ENCODE results near the gene SLC28A1.
"Not testable (repeated sequence)": the region's sequence is repeated elsewhere in the genome, so short reads cannot be mapped to it uniquely, and the experiment has no call there.

Gene SLC28A1, protein sequence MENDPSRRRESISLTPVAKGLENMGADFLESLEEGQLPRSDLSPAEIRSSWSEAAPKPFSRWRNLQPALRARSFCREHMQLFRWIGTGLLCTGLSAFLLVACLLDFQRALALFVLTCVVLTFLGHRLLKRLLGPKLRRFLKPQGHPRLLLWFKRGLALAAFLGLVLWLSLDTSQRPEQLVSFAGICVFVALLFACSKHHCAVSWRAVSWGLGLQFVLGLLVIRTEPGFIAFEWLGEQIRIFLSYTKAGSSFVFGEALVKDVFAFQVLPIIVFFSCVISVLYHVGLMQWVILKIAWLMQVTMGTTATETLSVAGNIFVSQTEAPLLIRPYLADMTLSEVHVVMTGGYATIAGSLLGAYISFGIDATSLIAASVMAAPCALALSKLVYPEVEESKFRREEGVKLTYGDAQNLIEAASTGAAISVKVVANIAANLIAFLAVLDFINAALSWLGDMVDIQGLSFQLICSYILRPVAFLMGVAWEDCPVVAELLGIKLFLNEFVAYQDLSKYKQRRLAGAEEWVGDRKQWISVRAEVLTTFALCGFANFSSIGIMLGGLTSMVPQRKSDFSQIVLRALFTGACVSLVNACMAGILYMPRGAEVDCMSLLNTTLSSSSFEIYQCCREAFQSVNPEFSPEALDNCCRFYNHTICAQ

DNA sequence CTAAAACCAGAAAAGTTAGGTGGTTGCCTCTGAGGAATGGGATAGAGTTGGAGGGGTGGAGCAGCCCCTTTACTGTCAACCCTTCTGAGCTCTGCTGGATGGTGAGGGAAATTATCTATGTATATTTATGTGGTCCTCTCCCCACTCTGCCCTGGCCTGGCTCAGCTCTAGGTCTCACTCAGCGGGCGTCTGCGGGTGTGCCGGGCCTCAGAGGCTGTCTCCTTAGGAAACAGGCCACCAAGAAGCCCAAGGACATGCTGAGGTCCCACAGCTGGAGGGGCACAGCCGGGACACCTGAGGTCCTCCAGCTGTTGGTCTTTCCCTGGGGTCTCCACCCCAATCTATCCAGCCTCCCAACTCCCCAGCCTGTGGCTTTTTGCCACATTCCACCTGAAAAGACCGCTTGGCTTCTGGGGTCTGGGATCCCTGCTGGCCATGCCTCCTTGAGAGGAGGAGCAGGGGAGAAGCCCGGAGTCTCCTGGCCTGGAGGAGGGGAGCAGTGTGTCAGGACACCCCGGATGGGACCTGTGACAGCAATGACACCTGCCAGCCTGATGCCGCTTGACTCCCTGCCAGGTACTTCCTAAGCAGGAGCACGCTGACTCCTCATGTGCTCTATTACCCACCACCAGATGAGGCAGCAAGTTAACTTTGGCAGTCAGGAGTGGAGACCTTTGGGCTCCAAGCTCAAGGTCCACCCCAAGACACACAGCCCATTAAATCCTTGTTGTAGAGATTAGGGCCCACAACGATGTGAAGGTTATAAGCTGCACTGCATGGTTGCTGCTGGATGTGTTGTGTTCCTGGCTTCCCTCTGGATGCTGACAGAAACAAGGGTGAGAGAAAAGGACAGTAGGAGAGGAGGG lies at the start of gene SLC28A1:
Gene SLC28A1, plus strand, starts transcription at position 747 of the 866 bp plus-strand sequence. CDS start 3,099 bp downstream, outside the sequence.
- DNase-seq = no peak

DNA sequence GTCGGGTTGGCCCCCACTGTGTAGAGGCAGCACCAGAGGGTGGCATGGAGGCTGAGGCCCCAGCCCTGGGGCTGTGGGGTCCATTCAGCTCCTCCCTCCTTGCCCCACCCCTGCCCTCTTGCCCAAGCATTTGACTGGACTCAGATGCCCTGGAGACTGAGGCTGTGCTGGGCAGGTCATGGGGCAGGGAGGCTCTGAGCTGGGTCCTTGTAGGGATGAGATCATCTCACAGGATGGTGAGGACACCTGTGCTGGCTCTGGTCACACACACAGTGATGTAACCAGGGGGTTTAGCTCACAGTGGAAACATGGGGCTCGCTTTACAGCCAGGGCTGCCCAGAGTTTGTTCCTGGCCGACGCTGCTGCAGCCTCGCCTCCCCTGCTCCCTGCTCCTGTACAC lies 49.5 kb upstream of the SLC28A1 start:
- no peak for DNase-seq

DNA sequence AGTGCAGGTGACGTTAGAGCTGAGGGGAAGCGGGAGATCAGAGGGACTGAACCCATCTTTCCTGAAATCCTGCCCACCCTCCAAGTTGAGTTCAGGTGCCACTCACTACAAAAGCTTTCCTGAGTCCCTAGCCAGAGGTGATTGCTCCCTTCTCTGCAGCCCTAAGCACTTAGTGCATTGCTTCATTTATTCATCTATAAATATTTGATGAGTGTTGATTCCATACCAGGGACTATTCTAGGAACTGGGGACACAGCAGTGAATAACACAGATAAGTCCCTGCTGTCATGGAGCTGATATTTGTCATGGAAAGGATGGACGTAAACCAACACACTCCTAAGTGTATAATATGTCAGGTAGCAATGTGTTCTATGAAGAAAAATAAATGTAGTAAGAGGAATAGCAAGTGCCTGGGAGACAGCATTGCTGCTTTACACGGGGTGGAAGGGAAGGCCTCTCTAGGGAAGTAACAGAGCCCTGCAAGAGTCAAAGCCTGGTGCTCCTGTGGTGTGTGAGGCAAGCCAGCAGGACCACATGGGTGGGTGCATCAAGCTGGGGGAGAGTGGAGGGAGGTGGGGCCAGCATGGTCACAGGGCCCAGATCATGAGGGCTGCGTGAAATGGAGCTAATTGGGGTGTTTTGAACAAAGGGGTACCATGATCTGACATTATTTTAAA lies 48.7 kb upstream of the SLC28A1 start:
- no peak for DNase-seq

DNA sequence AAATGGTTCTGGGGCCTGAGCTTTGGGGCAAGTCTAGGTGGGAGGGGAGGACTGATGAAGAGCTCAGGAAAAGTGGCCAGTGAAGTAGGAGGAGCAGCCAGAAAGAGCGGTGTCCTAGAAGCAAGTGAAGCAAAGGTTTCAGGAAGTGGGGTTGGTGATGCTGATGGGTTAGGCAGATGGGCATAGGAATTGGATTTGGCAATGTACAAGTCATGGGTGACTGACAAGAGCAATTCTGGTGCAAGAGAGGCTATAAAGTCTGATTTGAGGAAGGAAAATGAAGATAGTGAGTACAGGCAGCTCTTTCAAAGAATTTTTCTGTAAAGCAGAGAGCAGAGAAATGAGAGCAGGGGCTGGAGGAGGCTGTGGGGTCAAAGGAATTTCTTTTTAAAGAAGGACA lies 47.6 kb upstream of the SLC28A1 start:
- no peak for DNase-seq

DNA sequence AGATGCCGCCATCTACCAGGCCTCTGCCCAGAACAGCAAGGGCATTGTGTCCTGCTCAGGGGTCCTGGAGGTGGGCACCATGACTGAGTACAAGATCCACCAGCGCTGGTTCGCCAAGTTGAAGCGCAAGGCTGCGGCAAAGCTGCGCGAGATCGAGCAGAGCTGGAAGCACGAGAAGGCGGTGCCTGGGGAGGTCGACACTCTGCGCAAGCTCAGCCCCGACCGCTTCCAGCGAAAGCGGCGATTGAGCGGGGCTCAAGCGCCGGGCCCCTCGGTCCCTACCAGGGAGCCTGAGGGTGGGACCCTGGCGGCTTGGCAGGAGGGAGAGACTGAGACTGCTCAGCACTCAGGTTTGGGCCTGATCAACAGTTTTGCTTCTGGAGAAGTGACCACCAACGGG lies 44.7 kb upstream of the SLC28A1 start:
- no peak for DNase-seq

DNA sequence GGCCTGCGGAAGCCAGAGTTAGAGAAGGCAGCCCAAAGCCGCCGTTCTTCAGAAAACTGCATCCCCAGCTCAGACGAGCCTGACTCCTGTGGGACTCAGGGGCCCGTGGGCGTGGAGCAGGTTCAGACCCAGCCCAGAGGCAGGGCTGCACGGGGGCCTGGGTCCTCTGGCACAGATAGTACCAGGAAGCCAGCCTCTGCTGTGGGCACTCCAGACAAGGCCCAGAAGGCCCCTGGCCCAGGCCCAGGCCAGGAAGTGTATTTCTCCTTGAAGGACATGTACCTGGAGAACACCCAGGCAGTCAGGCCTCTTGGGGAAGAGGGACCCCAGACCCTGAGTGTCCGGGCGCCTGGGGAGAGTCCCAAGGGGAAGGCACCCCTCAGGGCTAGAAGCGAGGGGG lies 44.2 kb upstream of the SLC28A1 start:
- no peak for DNase-seq

DNA sequence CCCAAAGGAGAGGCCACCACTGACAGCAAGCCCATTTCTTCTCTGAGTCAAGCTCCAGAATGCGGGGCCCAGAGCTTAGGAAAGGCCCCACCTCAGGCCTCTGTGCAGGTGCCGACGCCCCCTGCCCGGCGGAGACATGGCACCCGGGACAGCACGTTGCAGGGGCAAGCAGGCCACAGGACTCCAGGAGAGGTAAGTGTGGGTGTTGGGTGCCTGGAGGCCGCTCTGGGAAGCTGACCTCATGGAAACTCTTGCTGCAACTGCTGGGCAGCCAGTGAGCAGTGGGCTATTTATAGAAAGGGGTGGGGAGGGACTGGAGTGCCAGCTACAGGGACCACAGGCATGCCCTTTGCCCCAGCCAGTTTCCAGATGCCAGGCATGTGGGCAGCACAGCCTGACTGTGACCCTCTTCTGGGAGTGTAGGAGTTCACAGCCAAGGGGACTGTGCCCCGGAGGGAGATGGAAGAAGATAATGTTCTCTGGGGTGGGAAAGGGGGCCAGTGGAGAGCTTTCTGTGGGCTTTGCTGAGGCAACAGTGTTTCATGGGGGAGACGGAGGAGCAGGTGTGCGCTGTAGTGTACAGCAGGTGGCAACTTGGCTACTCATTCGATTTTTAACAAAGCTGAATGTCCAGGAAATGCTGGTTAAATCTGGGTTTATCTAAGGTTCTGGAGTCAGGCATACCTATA lies 43.6 kb upstream of the SLC28A1 start:
- no peak for DNase-seq

DNA sequence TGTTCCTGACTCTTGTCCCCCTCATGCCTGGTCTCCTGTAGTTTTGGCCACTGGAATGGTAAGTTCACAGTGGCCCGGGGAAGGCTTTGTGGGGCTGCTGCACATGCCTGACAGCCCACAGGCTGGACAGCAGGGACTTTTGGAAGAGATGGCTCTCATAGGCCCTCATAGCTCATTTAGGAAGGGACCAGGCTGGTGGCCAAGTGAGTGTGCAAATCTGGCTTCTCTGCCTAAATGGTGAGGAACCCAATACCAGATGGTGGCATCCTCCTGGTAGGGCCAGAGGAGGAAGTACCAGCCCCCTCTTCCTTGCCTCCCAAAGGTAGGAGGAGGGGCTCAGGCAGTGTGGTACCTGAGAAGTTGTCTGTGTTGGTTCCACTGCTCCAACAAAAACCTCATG lies 41.7 kb upstream of the SLC28A1 start:
- no peak for DNase-seq

DNA sequence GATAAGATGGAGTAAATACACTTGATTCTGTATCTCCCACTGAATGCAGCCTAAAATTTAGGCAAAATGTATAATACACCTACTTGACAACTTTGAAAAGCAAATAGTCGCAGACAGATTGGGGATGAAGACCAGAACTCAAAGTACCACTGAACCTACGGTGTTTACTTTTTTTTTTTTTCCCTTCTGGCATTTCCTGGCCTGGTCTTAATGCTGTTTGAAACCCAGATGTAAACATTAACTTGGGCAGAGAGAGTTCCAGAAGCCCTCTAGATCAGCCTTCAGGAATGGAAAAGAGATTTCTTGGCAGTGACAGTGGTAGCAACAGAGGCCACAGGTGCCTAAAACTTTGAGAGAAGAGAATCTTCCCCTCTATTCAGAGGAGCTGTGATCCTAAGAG lies 39.5 kb upstream of the SLC28A1 start:
- DNase-seq = no peak

DNA sequence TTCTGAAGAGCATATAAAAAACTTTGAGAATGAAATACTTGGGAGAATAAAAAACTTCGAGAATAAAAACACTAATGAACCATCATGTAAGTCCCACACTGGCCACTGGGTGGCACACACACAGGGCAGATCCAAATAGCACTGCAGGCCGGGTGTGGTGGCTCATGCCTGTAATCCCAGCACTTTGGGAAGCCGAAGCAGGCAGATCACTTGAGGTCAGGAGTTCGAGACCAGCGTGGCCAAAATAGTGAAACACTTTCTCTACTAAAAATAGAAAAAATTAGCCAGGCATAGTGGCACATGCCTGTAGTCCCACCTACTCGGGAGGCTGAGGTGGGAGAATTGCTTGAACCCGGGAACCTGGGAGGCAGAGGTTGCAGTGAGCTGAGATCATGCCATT lies 38.8 kb upstream of the SLC28A1 start:
- DNase-seq = not testable (repeated sequence)

DNA sequence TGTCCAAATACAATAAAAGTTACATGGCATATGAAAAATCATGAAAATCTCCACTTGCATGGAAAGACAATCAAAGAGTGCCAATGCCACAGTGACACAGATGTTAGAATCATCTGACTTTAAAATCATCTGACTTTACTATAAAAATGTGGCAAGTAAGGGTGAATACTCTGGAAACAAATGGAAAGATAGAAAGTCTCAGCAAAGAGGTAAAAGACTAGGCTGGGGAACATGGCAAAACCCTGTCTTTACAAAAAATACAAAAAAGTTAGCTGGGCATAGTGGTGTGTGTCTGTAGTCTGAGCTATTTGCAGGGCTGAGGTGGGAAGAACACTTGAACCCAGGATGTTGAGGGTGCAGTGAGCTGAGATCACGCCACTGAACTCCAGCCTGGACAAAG lies 38.2 kb upstream of the SLC28A1 start:
- DNase-seq = no peak

DNA sequence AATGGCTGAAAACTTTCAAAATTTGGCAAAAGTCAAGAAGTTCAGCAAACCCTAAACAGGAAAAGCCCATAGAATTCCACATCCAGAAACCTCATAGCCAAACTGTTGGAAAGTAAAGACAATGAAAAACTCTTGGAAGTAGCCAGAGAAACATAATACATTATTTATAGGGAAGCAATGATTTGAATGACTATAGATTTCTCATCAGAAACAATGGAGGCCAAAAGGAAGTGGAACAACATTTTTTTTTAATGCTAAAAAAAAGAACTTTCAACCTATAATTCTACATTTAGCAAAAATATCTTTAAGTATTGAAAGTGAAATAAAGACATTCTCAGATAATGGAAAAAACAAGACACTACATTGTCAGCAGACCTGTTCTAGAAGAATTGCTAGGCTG lies 37.1 kb upstream of the SLC28A1 start:
- no peak for DNase-seq

DNA sequence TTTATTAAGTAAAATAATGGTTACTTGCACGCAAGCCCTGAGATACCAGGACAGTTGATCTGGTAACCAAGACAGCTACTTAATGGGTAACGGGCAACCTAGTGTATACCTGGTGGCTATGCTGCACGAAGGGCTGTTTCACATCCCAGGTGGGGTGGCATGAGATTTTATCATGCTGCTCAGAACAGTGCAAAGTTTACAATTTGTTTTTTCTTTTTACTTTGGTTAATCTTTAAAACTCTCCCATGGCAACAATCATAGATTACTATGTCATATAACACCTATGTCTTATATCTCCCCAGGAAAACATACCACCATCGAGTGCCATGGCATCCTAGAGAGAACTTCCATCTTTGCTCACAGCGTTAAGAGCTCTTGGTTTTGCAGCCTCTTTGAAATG lies 32.2 kb upstream of the SLC28A1 start:
- DNase-seq = no peak

DNA sequence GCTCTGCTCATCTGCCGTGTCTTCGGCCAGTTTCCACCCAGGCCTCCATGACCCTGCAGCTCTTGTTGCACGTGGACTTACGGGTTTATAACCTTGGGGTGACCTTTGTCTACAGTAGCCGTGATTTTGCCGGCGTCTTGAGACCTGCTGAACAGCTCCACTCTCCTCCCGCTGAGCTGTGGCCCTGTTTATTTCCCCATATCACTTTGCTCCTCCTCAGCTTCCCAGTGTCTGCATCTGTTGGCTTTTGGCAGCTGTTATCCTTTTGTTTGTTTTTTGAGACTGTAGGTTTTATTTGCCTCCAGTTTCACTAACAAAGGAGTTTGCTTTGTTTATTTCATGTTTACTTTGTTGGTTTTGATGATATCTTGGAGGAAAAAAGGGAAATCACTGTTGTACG lies 29.3 kb upstream of the SLC28A1 start:
- no peak for DNase-seq

DNA sequence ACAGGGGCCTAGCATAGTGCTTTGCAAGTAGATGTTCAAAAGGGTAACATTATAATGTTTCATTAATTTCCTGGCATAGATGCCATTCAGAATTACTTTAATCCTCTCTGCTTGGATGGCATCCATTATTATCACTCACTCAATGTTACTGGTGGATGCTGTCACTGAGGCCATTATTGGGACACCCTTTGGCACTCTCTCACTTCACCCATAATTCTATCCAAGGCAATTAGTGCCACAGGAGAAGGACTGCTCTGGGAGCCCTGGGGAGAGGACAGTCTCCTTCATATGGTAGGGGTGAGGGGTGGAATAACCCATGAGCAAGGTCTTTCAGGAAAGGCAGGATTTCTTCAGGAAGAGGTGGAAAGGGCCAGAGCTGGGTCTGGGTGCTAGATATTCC lies 28.7 kb upstream of the SLC28A1 start:
- no peak for DNase-seq

DNA sequence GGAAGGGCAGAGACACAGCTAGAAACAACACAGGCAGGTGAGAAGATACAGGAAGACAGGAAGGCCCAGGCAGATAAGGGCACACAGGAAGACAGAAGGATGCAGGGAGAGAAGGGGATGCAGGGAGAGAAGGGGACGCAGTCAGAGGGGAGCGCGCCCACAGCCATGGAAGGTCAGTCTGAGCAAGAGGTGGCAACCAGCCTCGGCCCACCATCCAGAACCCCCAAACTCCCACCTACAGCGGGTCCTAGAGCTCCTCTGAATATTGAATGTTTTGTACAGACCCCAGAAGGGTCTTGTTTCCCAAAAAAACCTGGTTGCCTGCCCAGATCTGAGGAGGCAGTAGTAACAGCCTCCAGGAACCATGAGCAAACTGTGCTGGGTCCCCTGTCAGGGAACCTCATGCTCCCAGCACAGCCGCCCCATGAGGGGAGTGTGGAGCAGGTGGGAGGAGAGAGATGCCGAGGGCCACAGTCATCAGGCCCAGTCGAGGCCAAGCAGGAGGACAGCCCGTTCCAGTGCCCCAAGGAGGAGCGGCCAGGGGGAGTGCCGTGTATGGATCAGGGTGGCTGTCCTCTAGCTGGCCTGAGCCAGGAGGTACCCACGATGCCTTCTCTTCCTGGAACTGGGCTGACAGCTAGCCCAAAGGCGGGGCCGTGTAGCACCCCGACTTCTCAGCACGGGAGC lies 27.6 kb upstream of the SLC28A1 start:
- no peak for DNase-seq

DNA sequence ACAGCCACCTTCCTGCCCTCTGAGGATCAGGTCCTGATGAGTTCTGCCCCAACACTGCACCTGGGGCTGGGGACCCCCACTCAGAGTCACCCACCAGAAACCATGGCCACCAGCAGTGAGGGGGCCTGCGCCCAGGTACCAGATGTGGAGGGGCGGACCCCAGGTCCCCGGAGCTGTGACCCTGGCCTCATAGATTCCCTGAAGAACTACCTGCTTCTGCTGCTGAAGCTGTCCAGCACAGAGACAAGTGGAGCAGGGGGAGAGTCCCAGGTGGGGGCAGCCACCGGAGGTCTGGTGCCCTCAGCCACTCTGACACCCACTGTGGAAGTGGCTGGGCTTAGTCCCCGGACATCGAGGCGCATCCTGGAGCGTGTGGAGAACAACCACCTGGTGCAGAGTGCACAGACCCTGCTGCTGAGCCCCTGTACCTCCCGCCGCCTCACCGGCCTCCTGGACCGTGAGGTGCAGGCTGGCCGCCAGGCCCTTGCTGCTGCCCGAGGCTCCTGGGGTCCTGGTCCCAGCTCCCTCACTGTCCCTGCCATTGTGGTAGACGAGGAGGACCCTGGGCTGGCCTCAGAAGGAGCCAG lies 27.0 kb upstream of the SLC28A1 start:
- no peak for DNase-seq

DNA sequence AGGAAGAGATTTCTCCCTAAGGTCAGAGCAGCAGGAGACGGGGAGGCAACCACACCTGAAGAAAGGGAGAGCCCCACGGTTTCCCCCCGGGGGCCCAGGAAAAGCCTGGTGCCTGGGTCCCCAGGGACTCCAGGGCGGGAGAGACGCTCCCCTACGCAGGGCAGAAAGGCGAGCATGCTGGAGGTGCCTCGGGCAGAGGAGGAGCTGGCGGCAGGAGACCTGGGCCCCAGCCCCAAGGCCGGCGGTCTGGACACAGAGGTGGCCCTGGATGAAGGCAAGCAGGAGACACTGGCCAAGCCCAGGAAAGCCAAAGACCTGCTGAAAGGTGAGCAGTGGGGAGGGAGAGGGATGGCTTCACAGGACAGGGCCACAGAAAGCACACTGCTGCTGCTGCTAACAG lies 26.2 kb upstream of the SLC28A1 start:
- DNase-seq = no peak

DNA sequence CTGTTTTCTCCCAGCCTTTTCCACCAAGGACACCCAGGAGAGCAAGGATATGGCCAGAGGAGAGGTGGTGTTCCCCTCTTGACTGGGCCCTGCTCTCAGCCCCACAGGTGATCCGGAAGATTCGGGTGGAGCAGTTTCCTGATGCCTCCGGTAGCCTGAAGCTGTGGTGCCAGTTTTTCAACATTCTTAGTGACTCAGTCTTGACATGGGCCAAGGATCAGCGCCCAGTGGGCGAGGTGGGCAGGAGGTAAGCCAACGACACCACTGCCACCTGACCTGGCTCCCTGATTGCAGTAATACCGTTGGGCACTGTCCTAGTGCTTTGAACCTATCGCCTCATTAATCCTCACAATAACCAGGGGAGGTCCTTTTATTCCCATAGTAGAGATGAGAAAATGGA lies 25.3 kb upstream of the SLC28A1 start:
- no peak for DNase-seq

DNA sequence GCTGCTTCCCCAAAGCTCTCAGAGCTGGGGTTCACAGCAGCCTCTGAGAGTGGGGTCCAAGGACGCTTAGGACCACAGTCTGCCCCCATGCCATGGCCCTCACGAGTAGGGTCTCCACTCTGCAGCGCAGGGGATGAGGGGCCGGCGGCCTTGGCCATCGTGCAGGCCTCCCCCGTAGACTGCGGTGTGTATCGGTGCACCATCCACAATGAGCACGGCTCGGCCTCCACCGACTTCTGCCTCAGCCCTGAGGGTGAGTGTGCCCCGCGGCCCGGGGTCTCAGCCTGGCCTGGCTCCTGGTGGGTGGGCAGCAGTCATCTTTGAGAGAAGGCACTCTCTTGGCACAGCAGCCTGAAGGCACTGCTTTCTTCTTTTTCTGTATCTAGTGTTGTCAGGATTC lies 24.8 kb upstream of the SLC28A1 start:
- DNase-seq = no peak

DNA sequence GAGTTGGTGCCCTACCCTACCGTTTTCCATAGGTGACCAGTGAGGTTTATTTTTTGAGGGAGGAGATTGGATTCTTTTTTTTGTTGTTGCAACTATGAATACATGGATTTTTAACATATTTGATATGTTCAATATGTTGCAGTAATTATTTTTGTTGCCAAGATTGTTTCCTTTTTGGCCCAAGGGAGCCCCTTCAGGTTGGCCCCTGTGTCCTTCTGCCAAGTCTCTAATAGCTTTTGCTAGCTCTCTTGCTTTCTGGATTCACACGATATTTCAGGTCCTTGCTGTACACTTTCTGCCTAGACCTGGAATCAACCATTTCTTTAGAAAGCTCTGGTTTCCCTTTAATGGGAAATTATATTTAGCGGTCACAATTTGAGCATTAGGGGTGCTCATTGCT lies 22.7 kb upstream of the SLC28A1 start:
- no peak for DNase-seq

Measured in NCI-H1092 (cell line).